GM21723 (cell line): ENCODE measurements around the gene KAZN.
"Not testable (repeated sequence)": the region's sequence is repeated elsewhere in the genome, so short reads cannot be mapped to it uniquely, and the experiment has no call there.

ENCODE experiments used
- ATAC-seq: cut with Tn5 transposase; IDR thresholded peaks from one replicate; pipeline ENCODE4 v1.9.1; 2021; ENCODE audit warnings: mild to moderate bottlenecking, moderate library complexity; ENCODE audit not compliant: unreplicated experiment

The KAZN gene

DNA sequence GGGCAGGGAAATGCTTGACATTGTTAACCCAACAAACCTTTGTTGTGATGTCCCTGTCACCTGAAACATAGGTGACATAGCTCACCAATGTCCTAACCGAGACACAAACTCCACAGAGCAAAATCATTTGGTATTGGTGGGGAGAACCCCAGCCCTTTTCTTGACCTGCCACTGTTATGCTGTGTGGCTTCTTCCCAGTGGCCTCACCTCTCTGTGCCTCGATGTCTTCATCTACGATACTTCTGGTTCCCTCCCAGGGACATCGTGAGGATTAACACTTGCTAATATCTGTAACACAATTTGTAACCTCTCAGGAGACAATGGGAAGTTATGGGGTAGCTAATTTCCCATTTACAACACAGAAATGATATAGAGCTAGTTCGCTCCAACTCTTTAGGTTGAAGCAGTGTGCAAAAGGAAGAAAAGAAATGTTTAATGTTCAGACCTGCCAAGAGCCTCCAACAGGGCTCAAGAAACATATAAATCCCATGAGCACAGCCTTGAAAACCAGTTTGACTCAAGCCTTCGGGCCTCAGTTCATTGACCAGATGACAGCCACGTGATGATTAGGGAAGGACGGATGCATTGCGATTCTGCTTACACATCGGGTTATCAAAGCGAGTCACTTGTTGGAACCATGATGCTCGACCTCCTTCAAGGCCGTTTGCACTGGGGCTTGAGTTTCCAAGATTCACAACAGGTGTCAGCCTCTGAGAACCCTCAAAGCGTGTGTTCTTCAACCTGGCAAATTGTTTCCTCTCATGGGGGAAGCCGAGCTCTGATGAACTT is 517.3 kb downstream of the KAZN start:
- no peak for ATAC-seq

GRCh38 chr1:15116966-15117365 is 518.5 kb downstream of the KAZN start:
- ATAC-seq: no peak

DNA sequence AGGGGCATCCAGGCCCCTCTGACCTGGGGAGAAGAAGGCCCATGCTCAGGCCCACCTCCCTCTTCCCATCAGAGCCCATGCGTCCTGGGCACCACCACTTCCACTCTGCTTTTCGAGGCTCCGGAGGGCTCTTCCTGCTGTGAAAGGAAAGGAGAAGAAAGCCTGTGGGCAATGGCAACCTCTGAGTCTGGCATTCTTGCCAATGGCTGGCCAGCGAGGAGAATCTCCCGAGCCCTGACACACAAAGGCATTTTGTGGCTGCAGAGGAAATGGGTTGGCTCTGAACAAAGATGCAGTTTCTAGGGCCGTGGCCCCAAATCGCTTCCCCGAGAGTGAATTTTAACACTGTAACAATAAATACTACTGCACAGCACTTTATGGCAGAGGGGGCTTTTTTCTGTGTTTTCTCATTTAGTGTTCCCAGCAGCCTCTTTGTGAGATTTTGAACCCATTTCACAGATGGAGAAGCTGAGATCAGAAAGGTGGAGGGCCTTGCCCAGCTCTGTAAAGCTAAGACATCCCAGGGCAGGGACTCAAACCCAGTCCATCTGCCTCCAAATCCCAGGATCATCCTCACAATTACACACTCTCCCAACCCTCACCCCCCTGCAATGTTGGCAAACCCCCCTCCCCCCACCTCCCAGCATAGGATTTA is 519.3 kb downstream of the KAZN start:
- ATAC-seq: no peak

GRCh38 chr1:15118579-15118978 is 520.1 kb downstream of the KAZN start:
- ATAC-seq: no peak

DNA sequence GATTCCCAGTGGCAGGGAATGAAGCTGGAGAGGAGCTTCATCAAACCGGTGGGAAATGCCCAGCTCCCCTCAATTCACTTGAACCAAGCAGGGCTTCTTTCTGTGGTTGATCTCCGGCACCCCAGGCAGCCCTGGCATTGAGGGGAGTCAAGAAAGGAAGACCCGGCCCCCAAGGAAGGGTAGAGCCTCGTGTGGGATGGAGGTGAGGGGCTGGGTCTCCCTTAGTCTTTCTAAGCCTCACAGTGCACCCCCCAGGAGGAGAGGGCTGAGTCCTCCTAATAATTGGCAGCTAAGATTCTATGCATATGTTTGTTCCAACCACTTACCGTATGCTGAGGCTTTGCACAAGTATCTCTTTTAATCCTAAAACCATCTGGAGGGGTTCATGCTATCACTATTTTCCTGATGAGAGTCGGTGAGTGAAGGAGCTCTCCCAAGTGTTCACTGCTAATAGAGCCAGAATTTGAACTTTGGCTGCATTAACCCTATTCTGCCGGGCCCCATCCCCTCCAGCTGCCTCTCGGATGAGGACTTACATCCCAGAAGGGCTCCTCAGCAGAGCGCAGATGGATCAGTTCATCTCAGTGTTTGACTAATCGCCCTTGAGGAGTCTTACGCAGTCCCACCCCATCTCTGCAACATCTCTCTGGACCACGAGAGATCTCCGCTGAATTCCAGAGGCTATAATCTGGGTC is 521.9 kb downstream of the KAZN start:
- no peak for ATAC-seq

- no peak for ATAC-seq
Observed at GRCh38 chr1:15122331-15122730, 523.8 kb downstream of the KAZN start.

DNA sequence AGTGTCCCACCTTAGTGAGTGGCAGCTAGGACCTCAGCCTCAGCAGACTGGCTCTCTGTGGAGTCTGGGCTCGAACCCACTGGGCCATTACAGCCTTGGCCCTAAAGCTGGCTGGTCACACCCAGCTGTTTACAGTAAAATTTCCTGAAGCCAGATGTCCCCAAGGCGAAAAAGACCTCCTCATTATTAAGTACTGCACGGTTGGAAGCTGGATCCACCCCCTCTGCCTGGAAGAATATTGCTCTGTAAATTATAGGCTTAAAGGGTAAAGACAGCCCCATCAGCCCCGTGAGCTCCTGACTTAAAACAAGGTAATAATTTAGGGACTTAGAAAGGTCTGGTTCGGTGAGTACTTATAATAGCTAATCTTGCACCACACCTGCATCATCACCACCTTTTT is 524.8 kb downstream of the KAZN start:
- ATAC-seq: no peak

DNA sequence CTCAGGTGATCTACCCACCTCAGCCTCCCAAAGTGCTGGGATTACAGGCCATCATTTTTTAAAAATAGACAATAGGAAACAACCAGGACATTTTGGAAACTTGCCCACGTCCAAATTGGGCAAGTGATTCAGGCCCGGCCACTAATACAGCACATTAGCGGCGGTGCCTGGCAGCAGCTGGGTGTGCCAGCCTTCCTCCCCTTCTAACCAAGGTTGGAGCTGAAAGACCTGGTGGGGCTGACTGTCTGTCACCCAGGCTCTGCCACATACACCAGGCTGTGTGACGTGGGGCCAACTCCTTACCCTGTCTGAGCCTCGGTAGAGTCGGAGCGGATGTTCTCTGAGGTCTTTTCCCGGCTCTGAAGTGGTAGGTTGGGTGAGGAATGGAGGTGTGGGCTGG is 525.4 kb downstream of the KAZN start:
- no peak for ATAC-seq

GRCh38 chr1:15124362-15125100 is 526.0 kb downstream of the KAZN start:
- no peak for ATAC-seq

DNA sequence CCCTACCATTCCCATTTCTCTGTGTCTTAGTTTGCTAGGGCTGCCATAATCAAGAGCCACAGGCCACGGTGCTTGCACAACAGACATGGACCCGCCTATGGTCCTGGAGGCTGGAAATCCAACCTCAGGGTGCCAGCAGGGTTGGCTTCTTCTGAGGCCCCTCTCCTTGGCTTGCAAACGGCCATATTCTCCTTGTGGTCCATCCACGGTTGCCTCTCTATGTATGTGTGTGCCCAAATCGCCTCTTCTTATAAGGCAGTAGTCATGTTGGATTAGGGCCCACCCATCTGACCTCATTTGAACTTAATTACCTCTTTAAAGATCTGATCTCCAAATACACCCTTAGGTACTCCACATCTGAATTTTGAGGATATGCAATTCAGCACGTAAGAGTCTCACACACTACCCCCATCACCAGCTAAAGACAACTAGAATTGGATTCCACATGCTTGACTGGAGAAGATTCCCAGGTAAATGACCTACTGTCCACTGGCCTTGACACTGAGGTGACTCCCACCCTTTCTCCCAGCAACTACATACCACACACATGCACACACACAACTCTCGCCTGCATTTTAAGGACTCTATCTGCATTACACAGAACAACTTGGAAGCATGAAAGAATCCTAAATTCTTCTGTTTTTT is 526.7 kb downstream of the KAZN start:
- ATAC-seq: no peak

DNA sequence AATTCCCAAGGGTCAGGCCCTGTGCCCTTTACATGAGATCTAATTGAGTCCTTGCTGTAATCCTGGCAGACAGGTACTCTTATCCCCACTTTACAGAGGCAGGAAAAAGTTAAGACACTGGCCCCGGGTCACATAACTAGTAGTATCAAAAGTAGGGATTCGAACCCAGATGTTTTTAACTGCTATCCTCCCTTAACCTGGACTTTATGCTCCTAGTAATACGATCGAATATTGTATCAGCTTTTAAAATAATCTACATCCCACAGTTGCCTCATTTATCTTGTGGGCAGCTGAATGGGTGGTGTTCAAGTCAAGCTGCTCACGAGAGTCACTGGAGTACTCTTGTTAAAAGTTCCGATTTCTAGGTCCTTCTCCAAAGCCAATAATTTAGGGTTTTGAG is 529.6 kb downstream of the KAZN start:
- no peak for ATAC-seq

GRCh38 chr1:15128520-15129313 is 530.2 kb downstream of the KAZN start:
- no peak for ATAC-seq

GRCh38 chr1:15129944-15130343 is 531.5 kb downstream of the KAZN start:
- ATAC-seq: no peak

- ATAC-seq: no peak
Observed at GRCh38 chr1:15130607-15131006, 532.1 kb downstream of the KAZN start.

DNA sequence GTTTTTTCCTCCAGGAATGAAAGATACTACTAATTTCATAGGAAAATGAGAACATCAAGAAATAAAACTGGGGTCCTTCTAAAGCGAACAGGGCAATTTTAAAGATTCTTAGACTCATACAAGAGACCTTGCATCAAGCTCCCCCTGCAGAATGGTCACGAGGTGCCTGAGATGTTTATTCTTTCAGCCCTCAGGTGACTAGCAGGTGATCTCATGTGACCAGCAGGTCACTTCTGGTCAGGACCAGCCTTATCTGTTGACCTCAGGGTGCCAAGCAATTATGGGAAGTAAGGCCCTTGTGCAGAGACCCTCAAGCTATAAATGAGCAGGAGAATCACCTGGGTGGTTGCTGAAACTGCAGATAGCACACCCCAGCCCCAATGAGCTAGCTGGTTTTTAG is 534.5 kb downstream of the KAZN start:
- ATAC-seq: no peak

DNA sequence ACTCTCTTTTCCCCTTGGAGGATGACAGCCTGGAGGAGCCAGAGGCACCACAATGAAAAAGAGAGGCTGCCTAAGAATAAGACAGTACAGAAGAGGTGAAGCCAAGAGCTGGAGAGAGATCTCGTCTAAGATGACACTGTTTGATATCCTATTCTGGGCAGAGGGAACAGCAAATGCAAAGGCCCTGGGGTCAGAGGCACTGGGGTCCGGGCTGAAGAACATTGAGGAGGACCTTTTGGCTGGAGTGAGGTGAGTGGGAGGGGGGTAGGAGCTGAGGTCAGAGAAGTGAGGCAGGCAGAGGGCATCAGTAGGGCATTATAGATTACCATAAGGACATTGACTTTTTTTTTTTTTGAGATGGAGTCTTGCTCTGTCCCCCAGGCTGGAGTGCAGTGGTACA is 535.8 kb downstream of the KAZN start:
- no peak for ATAC-seq

DNA sequence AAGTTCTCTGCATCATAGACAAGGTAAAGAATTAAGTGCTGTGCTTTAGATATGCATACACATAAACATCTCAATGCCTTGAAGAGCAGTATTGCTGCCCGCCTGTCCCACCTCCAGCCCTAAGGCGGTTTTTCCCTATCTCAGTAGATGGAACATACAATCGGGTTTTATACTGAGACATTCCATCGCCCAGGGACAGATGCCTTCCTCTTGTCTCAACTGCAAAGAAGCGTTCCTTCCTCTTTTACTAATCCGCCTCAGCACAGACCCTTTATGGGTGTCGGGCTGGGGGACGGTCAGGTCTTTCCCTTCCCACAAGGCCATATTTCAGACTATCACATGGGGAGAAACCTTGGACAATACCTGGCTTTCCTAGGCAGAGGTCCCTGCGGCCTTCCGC is 537.1 kb downstream of the KAZN start:
- ATAC-seq: not testable (repeated sequence)

DNA sequence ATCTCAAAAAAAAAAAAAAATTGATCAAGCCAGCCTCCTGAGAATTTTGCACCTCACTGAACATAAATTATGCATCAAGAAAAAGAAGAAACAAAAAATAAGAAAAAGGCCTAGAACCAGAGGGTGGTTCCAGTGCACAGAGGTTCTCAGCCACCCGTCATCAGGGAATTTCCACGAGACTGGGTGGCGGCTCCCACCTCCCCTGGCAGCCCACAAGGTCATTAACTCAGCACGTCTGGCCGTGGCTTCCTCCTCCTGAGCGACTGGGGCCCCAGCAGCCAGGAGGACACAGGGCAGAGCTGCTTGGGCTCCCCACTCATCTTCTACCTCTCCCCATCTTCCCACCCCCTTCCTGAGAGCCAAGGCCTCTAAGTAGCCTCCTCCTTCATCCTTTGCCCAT is 539.3 kb downstream of the KAZN start:
- ATAC-seq: no peak

GRCh38 chr1:15139654-15140350 is 541.3 kb downstream of the KAZN start:
- ATAC-seq: no peak
